Measurements from ENCODE around the gene PPP2R5A. TPM values are rescaled to one million over a fixed set of nuclear protein-coding genes. Genes with fewer than 3 reads are reported as not detected.

PPP2R5A gene
- polyA plus RNA-seq, 1 experiment = 31.5 TPM

DNA sequence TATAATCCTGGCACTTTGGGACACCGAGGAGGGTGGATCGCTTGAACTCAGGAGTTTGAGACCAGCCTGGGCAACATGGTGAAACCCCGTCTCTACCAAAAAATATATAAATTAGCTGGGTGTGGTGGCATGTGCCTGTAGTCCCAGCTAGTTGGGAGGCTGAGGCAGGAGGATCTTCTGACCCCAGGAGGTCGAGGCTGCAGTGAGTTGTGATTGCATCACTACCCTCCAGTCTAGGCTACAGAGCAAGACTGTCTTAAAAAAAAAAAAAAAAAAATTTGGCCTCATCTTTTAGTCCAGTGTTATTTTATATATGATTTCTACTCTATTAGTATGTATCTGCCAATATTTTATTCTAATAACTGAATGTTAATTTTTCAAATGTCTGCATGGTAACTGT lies 59.7 kb downstream of the PPP2R5A start:
- CTCF ChIA-PET = interaction anchor here (1.7 to 4.5 kb wide), 3 partner anchors 274 to 283 kb away, joined by 6 to 27 read pairs (median 18); no protein-coding TSS in a partner anchor
- H3K9me3 ChIP-seq (ENCODE audit: control insufficient read depth, insufficient read depth, low read length) = no peaks in the 10 kb centered on the region

DNA sequence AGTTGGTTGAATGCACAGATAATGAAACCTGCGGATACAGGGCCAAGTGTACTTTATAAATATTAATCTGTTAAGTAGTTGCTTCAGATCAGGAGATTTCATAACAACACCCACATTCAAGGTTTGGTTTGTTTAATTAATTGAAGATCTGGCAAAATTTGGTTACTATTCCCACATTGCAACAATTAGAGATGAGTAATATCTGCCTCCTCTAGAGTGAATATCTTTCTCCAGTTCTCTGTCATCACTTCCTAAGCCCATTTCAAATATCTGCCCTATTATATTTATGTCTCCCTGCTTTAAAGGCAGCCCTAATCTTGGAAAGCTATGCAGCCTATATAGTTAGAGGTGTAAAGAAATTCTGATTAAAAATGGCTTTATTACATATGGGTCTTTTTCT lies 61.4 kb downstream of the PPP2R5A start:
- no peaks in the 10 kb centered on the region for H3K9me3 ChIP-seq (ENCODE audit: control insufficient read depth, insufficient read depth, low read length)
- ChIA-PET POLR2A (no interaction called here), CTCF (interaction anchor here (4.5 kb wide), 1 partner anchor 276 kb away, joined by 27 read pairs; no protein-coding TSS in a partner anchor)
- DNase-seq (ENCODE audit: low read depth, low spot score) = no peak
- TF ChIP-seq CTCF (IDR thresholded peaks at IDR 0.05; ENCODE audit: low read depth, low read length) = no peak
- no peak overlapping the region for H3K4me3 ChIP-seq (ENCODE audit: low read depth, low read length)
- no peak overlapping the region for H3K27ac ChIP-seq (ENCODE audit: low read depth, low read length)
- H3K27me3 ChIP-seq (ENCODE audit: control insufficient read depth, insufficient read depth, low read length) = no peaks in the 10 kb centered on the region

More for the DNA sequence above, 59.7 kb downstream of the PPP2R5A start:
- H3K27ac ChIP-seq (ENCODE audit: low read depth, low read length) = no peak overlapping the region
- H3K27me3 ChIP-seq (ENCODE audit: control insufficient read depth, insufficient read depth, low read length) = no peaks in the 10 kb centered on the region
- POLR2A ChIA-PET = no interaction called here
- no peak overlapping the region for H3K4me3 ChIP-seq (ENCODE audit: low read depth, low read length)
- TF ChIP-seq CTCF (IDR thresholded peaks at IDR 0.05; ENCODE audit: low read depth, low read length) = no peak
- DNase-seq (ENCODE audit: low read depth, low spot score) = no peak

DNA sequence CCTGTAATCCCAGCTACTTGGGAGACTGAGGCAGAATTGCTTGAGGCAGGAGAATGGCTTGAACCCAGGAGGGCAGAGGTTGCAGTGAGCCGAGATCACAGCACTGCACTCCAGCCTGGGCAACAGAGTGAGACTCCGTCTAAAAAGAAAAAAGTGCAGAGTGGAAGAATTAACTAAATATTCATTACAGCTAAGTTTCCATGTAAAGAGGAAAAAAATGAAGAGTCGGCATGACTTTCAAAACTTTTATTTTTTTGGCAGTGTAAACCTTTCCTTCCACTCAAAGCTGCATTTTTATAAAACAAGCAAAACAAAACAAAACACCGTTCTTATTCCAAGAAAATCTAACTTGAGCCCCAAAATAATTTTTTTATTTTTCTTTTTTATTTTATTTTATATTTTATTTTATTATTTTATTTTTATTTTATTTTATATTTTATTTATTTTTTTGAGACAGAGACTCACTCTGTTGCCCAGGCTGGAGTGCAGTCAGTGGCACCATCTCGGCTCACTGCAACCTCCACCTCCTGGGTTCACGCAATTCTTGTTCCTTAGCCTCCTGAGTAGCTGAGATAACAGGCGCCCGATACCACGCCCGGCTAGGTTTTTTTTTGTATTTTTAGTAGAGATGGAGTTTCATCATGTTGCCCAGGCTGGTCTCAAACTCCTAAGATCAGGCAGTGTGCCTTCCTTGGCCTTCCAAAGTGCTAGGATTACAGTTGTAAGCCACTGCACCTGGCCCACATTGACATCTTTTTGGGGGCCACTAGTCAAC lies 66.6 kb downstream of the PPP2R5A start:
- Histone ChIP-seq H3K27ac (ENCODE audit: low read depth, low read length) (no peak overlapping the region), H3K4me3 (ENCODE audit: low read depth, low read length) (no peak overlapping the region), H3K27me3 (ENCODE audit: control insufficient read depth, insufficient read depth, low read length) (no peaks in the 10 kb centered on the region), H3K9me3 (ENCODE audit: control insufficient read depth, insufficient read depth, low read length) (no peaks in the 10 kb centered on the region)
- ChIA-PET POLR2A (no interaction called here), CTCF (interaction anchor here (0.8 to 1.4 kb wide), 4 partner anchors 17 to 316 kb away, joined by 3 to 8 read pairs (median 5); partner anchors contain the start of genes DTL and INTS7)
- TF ChIP-seq CTCF (IDR thresholded peaks at IDR 0.05; ENCODE audit: low read depth, low read length) = no peak
- DNase-seq (ENCODE audit: low read depth, low spot score) = no peak

DNA sequence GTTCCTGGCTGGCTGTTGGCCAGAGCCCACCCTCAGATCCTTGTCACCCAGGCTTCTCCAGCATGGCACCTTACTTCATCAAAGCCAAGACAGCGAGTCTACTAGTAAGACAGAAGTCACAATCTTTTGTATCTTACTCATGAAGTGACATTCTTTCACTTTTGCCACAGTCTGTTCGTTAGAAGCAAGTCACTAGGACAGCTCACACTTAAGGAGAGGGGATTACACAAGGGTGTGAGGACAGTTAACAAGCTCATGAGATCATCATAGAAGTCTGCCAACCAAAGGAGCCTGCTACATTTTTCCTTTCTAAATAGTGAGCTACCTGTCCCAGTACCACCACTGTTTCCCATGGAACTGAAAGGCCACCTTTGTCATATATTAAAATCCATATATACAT lies 68.0 kb downstream of the PPP2R5A start:
- TF ChIP-seq CTCF (IDR thresholded peaks at IDR 0.05; ENCODE audit: low read depth, low read length) = no peak
- DNase-seq (ENCODE audit: low read depth, low spot score) = no peak
- no peaks in the 10 kb centered on the region for H3K9me3 ChIP-seq (ENCODE audit: control insufficient read depth, insufficient read depth, low read length)
- ChIA-PET POLR2A (no interaction called here), CTCF (interaction anchor here (1.3 to 1.5 kb wide), 2 partner anchors 282 to 318 kb away, joined by 3 to 4 read pairs; partner anchors contain the start of genes DTL and INTS7)
- no peak overlapping the region for H3K4me3 ChIP-seq (ENCODE audit: low read depth, low read length)
- no peaks in the 10 kb centered on the region for H3K27me3 ChIP-seq (ENCODE audit: control insufficient read depth, insufficient read depth, low read length)
- H3K27ac ChIP-seq (ENCODE audit: low read depth, low read length) = no peak overlapping the region

- H3K27ac ChIP-seq (ENCODE audit: low read depth, low read length) = no peak overlapping the region
- no peak overlapping the region for H3K4me3 ChIP-seq (ENCODE audit: low read depth, low read length)
- POLR2A ChIA-PET = no interaction called here
- CTCF ChIA-PET = interaction anchor here (2.6 kb wide), 1 partner anchor 101 kb away, joined by 10 read pairs; no protein-coding TSS in a partner anchor
- H3K9me3 ChIP-seq (ENCODE audit: control insufficient read depth, insufficient read depth, low read length) = no peaks in the 10 kb centered on the region
- no peaks in the 10 kb centered on the region for H3K27me3 ChIP-seq (ENCODE audit: control insufficient read depth, insufficient read depth, low read length)
- no peak for DNase-seq (ENCODE audit: low read depth, low spot score)
- no peak for TF ChIP-seq CTCF (IDR thresholded peaks at IDR 0.05; ENCODE audit: low read depth, low read length)
Measured at GRCh38 chr1:212354464-212354863, 69.3 kb downstream of the PPP2R5A start.

All from AG04450 (cell line).